Uterus (tissue), 4 donors: Measurements from ENCODE around the gene ARHGEF16. TPM values are rescaled to one million over a fixed set of nuclear protein-coding genes. Genes with fewer than 3 reads are reported as not detected.
A peak's percentile ranks its signal among the peaks of the same experiment; 100 is the strongest.

Experiments used
- DNase-seq, 2 donors: peaks; one replicate each; pipeline ENCODE4 v3.0.0-alpha.2; 2019 to 2020
- H3K27ac ChIP-seq, 2 donors: fragments of 200-600 bp; sonication (generic); 1 replicate in 1 of 2; 2 replicates in 1 of 2; pipeline ENCODE4 v1.5.1; 2016 to 2018
- H3K27me3 ChIP-seq, 2 donors: fragments of 200-600 bp; sonication (generic); one replicate each; pipeline ENCODE4 v1.5.1; 2018 to 2019; ENCODE audit warnings: control low read depth in 1 of 2
- H3K36me3 ChIP-seq, 2 donors: fragments of 200-600 bp; sonication (generic); one replicate each; pipeline ENCODE4 v1.5.1; 2019; ENCODE audit warnings: control low read depth in 1 of 2
- H3K4me1 ChIP-seq, 2 donors: fragments of 200-600 bp; sonication (generic); one replicate each; pipeline ENCODE4 v1.5.1; 2018 to 2019; ENCODE audit warnings: control low read depth in 1 of 2
- H3K4me3 ChIP-seq, 2 donors: fragments of 200-600 bp; sonication (generic); 1 replicate in 1 of 2; 2 replicates in 1 of 2; pipeline ENCODE4 v1.5.1; 2018 to 2019; ENCODE audit warnings: mild to moderate bottlenecking in 1 of 2
- H3K9me3 ChIP-seq, 2 donors: fragments of 200-600 bp; sonication (generic); one replicate each; pipeline ENCODE4 v1.5.1; 2019; ENCODE audit warnings: control low read depth in 1 of 2
- CTCF ChIP-seq, 4 experiments: fragments of 200-600 bp in 2 of 4; fragments of 450-650 bp in 2 of 4; sonication (generic) in 2 of 4; IDR thresholded peaks; one replicate each; pipeline ENCODE4 v1.5.1; 2016 to 2019; ENCODE audit warnings: antibody characterized with exemption in 4 of 4, mild to moderate bottlenecking in 2 of 4, moderate library complexity in 1 of 4
- POLR2A ChIP-seq, 2 donors: fragments of 450-650 bp; IDR thresholded peaks; one replicate each; pipeline ENCODE4 v1.6.1; 2016; ENCODE audit warnings: antibody characterized with exemption in 2 of 2, mild to moderate bottlenecking in 1 of 2, moderate library complexity in 1 of 2
- intact Hi-C: fragments of 100-400 bp; cut with DNase I; formaldehyde crosslinking; loops from one replicate; pipeline ENCODE4 v1.15.1; 2023; ENCODE audit warnings: low total_unique reads
- total RNA-seq, 4 donors: library from RNA; depleted of rRNA in 3 of 4; stranded (reverse); fragments of >200 nt in 3 of 4; gene quantifications; one replicate each; pipeline versions ENCODE4 v1.1.0 to v1.2.4, GENCODE V29; 2014 to 2023
- donor health status: DM: yes; HTN: yes; CAD: no.

ARHGEF16 gene
- total RNA-seq, 4 donors from 2014 or later = 0.29 to 2.3 (median 1.2) TPM; not detected in 1

DNA sequence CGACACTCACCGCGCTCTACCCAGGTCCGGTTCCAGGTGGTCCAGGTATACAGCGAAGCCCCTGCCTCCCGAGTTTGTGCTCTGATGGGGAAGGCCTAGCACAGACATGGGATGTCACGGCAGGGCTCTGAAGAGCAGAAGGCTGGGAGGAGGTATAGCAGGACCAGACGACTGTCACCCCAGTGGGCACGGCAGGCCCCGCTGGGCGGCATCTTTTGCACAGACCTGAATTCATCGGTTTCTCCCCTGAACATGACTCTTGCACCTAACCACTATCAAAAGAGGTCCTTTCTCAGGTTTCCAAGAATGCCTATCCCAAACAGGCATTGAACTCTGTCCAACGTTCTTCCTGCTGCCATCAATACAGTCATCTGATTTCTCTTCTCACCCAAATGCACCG, 30.6 kb downstream of the ARHGEF16 start:
- TF ChIP-seq CTCF (IDR thresholded peaks at IDR 0.05) (no peak), POLR2A (IDR thresholded peaks at IDR 0.05) (no peak)
- Histone ChIP-seq H3K36me3 (no peaks in the 10 kb centered on the region), H3K27me3 (no peaks in the 10 kb centered on the region), H3K9me3 (no peaks in the 10 kb centered on the region), H3K27ac (no peak overlapping the region), H3K4me3 (no peak overlapping the region), H3K4me1 (no peaks in the 10 kb centered on the region)
- intact Hi-C loops = no loop called here
- DNase-seq = no peak

- H3K27me3 ChIP-seq = no peaks in the 10 kb centered on the region
- H3K36me3 ChIP-seq = no peaks in the 10 kb centered on the region
- no peak overlapping the region for H3K4me3 ChIP-seq
- intact Hi-C loops = no loop called here
- no peaks in the 10 kb centered on the region for H3K4me1 ChIP-seq
- TF ChIP-seq CTCF (IDR thresholded peaks at IDR 0.05) = no peak
- no peak for TF ChIP-seq POLR2A (IDR thresholded peaks at IDR 0.05)
- DNase-seq = no peak
- H3K9me3 ChIP-seq = no peaks in the 10 kb centered on the region
- H3K27ac ChIP-seq = no peak overlapping the region
Measured at GRCh38 chr1:3488432-3488831, 34.0 kb downstream of the ARHGEF16 start.

- Histone ChIP-seq H3K9me3 (no peaks in the 10 kb centered on the region), H3K4me3 (no peak overlapping the region), H3K27ac (no peak overlapping the region), H3K36me3 (no peaks in the 10 kb centered on the region), H3K4me1 (no peaks in the 10 kb centered on the region), H3K27me3 (no peaks in the 10 kb centered on the region)
- DNase-seq = no peak
- TF ChIP-seq CTCF (IDR thresholded peaks at IDR 0.05) (no peak), POLR2A (IDR thresholded peaks at IDR 0.05) (no peak)
- intact Hi-C loops = loop anchor here (5.0 kb wide), 1 partner anchor 127 kb away; no protein-coding TSS in a partner anchor
Measured at GRCh38 chr1:3490046-3490745, 35.7 kb downstream of the ARHGEF16 start.

GRCh38 chr1:3491291-3492246, 37.1 kb downstream of the ARHGEF16 start:
- H3K9me3 ChIP-seq = no peaks in the 10 kb centered on the region
- peak; percentile 96 to 100 (median 98) for TF ChIP-seq CTCF (IDR thresholded peaks at IDR 0.05)
- no peak for TF ChIP-seq POLR2A (IDR thresholded peaks at IDR 0.05)
- DNase-seq = peak; percentile 73 to 83
- H3K36me3 ChIP-seq = no peaks in the 10 kb centered on the region
- no peak overlapping the region for H3K27ac ChIP-seq
- H3K4me3 ChIP-seq = no peak overlapping the region
- intact Hi-C loops = loop anchor here (5.0 kb wide), 1 partner anchor 126 kb away; no protein-coding TSS in a partner anchor
- H3K27me3 ChIP-seq = no peaks in the 10 kb centered on the region
- H3K4me1 ChIP-seq = no peaks in the 10 kb centered on the region
